ENCODE results near the gene ANO10.

ANO10 gene

GRCh38 chr3:43400781-43401730 lies 220.8 kb downstream of the ANO10 start:
- Histone ChIP-seq H3K9ac (ENCODE audit: low read length) (no peak overlapping the region), H3K36me3 (ENCODE audit: control insufficient read depth, low read depth, low read length) (no peaks in the 10 kb centered on the region), H3K9me3 (ENCODE audit: control insufficient read depth, low read depth, low read length) (no peaks in the 10 kb centered on the region), H3K27me3 (ENCODE audit: control insufficient read depth, insufficient read depth, low read length) (no peaks in the 10 kb centered on the region), H3K4me1 (ENCODE audit: control insufficient read depth, low read depth, low read length) (no peaks in the 10 kb centered on the region), H3K27ac (ENCODE audit: low read length) (no peak overlapping the region), H3K4me3 (ENCODE audit: low read length) (no peak overlapping the region)

- Histone ChIP-seq H3K4me3 (ENCODE audit: low read length) (no peak overlapping the region), H3K4me1 (ENCODE audit: control insufficient read depth, low read depth, low read length) (no peaks in the 10 kb centered on the region), H3K9me3 (ENCODE audit: control insufficient read depth, low read depth, low read length) (no peaks in the 10 kb centered on the region), H3K27me3 (ENCODE audit: control insufficient read depth, insufficient read depth, low read length) (no peaks in the 10 kb centered on the region), H3K27ac (ENCODE audit: low read length) (no peak overlapping the region), H3K9ac (ENCODE audit: low read length) (no peak overlapping the region), H3K36me3 (ENCODE audit: control insufficient read depth, low read depth, low read length) (no peaks in the 10 kb centered on the region)
Observed at GRCh38 chr3:43400167-43400566, 221.6 kb downstream of the ANO10 start.

- H3K36me3 ChIP-seq (ENCODE audit: control insufficient read depth, low read depth, low read length), result no peaks in the 10 kb centered on the region
- H3K4me1 ChIP-seq (ENCODE audit: control insufficient read depth, low read depth, low read length), result no peaks in the 10 kb centered on the region
- no peak overlapping the region for H3K9ac ChIP-seq (ENCODE audit: low read length)
Observed at GRCh38 chr3:43399034-43399433, 222.8 kb downstream of the ANO10 start.

GRCh38 chr3:43394041-43394554 lies 227.7 kb downstream of the ANO10 start:
- Histone ChIP-seq H3K4me1 (ENCODE audit: control insufficient read depth, low read depth, low read length) (no peaks in the 10 kb centered on the region), H3K9ac (ENCODE audit: low read length) (no peak overlapping the region), H3K27me3 (ENCODE audit: control insufficient read depth, insufficient read depth, low read length) (no peaks in the 10 kb centered on the region), H3K36me3 (ENCODE audit: control insufficient read depth, low read depth, low read length) (no peaks in the 10 kb centered on the region), H3K27ac (ENCODE audit: low read length) (no peak overlapping the region), H3K9me3 (ENCODE audit: control insufficient read depth, low read depth, low read length) (no peaks in the 10 kb centered on the region), H3K4me3 (ENCODE audit: low read length) (no peak overlapping the region)

More at GRCh38 chr3:43399034-43399433, 222.8 kb downstream of the ANO10 start:
- Histone ChIP-seq H3K27ac (ENCODE audit: low read length) (no peak overlapping the region), H3K27me3 (ENCODE audit: control insufficient read depth, insufficient read depth, low read length) (no peaks in the 10 kb centered on the region), H3K4me3 (ENCODE audit: low read length) (no peak overlapping the region), H3K9me3 (ENCODE audit: control insufficient read depth, low read depth, low read length) (no peaks in the 10 kb centered on the region)

- H3K4me3 ChIP-seq (ENCODE audit: low read length), result no peak overlapping the region
- no peak overlapping the region for H3K9ac ChIP-seq (ENCODE audit: low read length)
- H3K4me1 ChIP-seq (ENCODE audit: control insufficient read depth, low read depth, low read length), result peaks cover 5% of the 10 kb centered on the region
- H3K36me3 ChIP-seq (ENCODE audit: control insufficient read depth, low read depth, low read length), result no peaks in the 10 kb centered on the region
- no peak overlapping the region for H3K27ac ChIP-seq (ENCODE audit: low read length)
- H3K27me3 ChIP-seq (ENCODE audit: control insufficient read depth, insufficient read depth, low read length), result no peaks in the 10 kb centered on the region
- H3K9me3 ChIP-seq (ENCODE audit: control insufficient read depth, low read depth, low read length), result no peaks in the 10 kb centered on the region
Observed at GRCh38 chr3:43391621-43392020, 230.2 kb downstream of the ANO10 start.

- no peak overlapping the region for H3K4me3 ChIP-seq (ENCODE audit: low read length)
- no peaks in the 10 kb centered on the region for H3K36me3 ChIP-seq (ENCODE audit: control insufficient read depth, low read depth, low read length)
- H3K27ac ChIP-seq (ENCODE audit: low read length), result no peak overlapping the region
- no peak overlapping the region for H3K9ac ChIP-seq (ENCODE audit: low read length)
- H3K4me1 ChIP-seq (ENCODE audit: control insufficient read depth, low read depth, low read length), result peaks cover 13% of the 10 kb centered on the region
- H3K9me3 ChIP-seq (ENCODE audit: control insufficient read depth, low read depth, low read length), result no peaks in the 10 kb centered on the region
- no peaks in the 10 kb centered on the region for H3K27me3 ChIP-seq (ENCODE audit: control insufficient read depth, insufficient read depth, low read length)
Observed at GRCh38 chr3:43390255-43390588, 231.6 kb downstream of the ANO10 start.

GRCh38 chr3:43389388-43390254 lies 232.2 kb downstream of the ANO10 start:
- no peak overlapping the region for H3K27ac ChIP-seq (ENCODE audit: low read length)
- no peak overlapping the region for H3K4me3 ChIP-seq (ENCODE audit: low read length)
- no peaks in the 10 kb centered on the region for H3K36me3 ChIP-seq (ENCODE audit: control insufficient read depth, low read depth, low read length)
- no peaks in the 10 kb centered on the region for H3K9me3 ChIP-seq (ENCODE audit: control insufficient read depth, low read depth, low read length)
- H3K27me3 ChIP-seq (ENCODE audit: control insufficient read depth, insufficient read depth, low read length), result no peaks in the 10 kb centered on the region
- peaks cover 13% of the 10 kb centered on the region for H3K4me1 ChIP-seq (ENCODE audit: control insufficient read depth, low read depth, low read length)
- no peak overlapping the region for H3K9ac ChIP-seq (ENCODE audit: low read length)

- Histone ChIP-seq H3K9me3 (ENCODE audit: control insufficient read depth, low read depth, low read length) (no peaks in the 10 kb centered on the region), H3K27me3 (ENCODE audit: control insufficient read depth, insufficient read depth, low read length) (no peaks in the 10 kb centered on the region), H3K36me3 (ENCODE audit: control insufficient read depth, low read depth, low read length) (no peaks in the 10 kb centered on the region), H3K4me3 (ENCODE audit: low read length) (no peak overlapping the region), H3K4me1 (ENCODE audit: control insufficient read depth, low read depth, low read length) (peaks cover 13% of the 10 kb centered on the region), H3K9ac (ENCODE audit: low read length) (no peak overlapping the region), H3K27ac (ENCODE audit: low read length) (no peak overlapping the region)
Observed at GRCh38 chr3:43388915-43389314, 232.9 kb downstream of the ANO10 start.

- Histone ChIP-seq H3K27ac (ENCODE audit: low read length) (no peak overlapping the region), H3K4me3 (ENCODE audit: low read length) (no peak overlapping the region), H3K4me1 (ENCODE audit: control insufficient read depth, low read depth, low read length) (peaks cover 13% of the 10 kb centered on the region), H3K27me3 (ENCODE audit: control insufficient read depth, insufficient read depth, low read length) (no peaks in the 10 kb centered on the region), H3K36me3 (ENCODE audit: control insufficient read depth, low read depth, low read length) (no peaks in the 10 kb centered on the region), H3K9ac (ENCODE audit: low read length) (no peak overlapping the region), H3K9me3 (ENCODE audit: control insufficient read depth, low read depth, low read length) (no peaks in the 10 kb centered on the region)
Observed at GRCh38 chr3:43388175-43388574, 233.6 kb downstream of the ANO10 start.

- Histone ChIP-seq H3K27ac (ENCODE audit: low read length) (no peak overlapping the region), H3K27me3 (ENCODE audit: control insufficient read depth, insufficient read depth, low read length) (no peaks in the 10 kb centered on the region), H3K4me3 (ENCODE audit: low read length) (no peak overlapping the region), H3K9ac (ENCODE audit: low read length) (no peak overlapping the region), H3K4me1 (ENCODE audit: control insufficient read depth, low read depth, low read length) (no peaks in the 10 kb centered on the region), H3K9me3 (ENCODE audit: control insufficient read depth, low read depth, low read length) (no peaks in the 10 kb centered on the region), H3K36me3 (ENCODE audit: control insufficient read depth, low read depth, low read length) (no peaks in the 10 kb centered on the region)
Observed at GRCh38 chr3:43379343-43379742, 242.5 kb downstream of the ANO10 start.

GRCh38 chr3:43378066-43378935 lies 243.5 kb downstream of the ANO10 start:
- no peak overlapping the region for H3K27ac ChIP-seq (ENCODE audit: low read length)
- H3K27me3 ChIP-seq (ENCODE audit: control insufficient read depth, insufficient read depth, low read length), result no peaks in the 10 kb centered on the region
- H3K4me1 ChIP-seq (ENCODE audit: control insufficient read depth, low read depth, low read length), result peaks cover 3% of the 10 kb centered on the region
- H3K36me3 ChIP-seq (ENCODE audit: control insufficient read depth, low read depth, low read length), result no peaks in the 10 kb centered on the region
- no peak overlapping the region for H3K4me3 ChIP-seq (ENCODE audit: low read length)
- H3K9me3 ChIP-seq (ENCODE audit: control insufficient read depth, low read depth, low read length), result no peaks in the 10 kb centered on the region
- H3K9ac ChIP-seq (ENCODE audit: low read length), result no peak overlapping the region

Data from iPS-18a (cell line).